ENCODE results near the gene CIBAR2. TPM values are rescaled to one million over a fixed set of nuclear protein-coding genes. Genes with fewer than 3 reads are reported as not detected.

Gene CIBAR2
- total RNA-seq, 6 experiments from 2014 or later = not detected

DNA sequence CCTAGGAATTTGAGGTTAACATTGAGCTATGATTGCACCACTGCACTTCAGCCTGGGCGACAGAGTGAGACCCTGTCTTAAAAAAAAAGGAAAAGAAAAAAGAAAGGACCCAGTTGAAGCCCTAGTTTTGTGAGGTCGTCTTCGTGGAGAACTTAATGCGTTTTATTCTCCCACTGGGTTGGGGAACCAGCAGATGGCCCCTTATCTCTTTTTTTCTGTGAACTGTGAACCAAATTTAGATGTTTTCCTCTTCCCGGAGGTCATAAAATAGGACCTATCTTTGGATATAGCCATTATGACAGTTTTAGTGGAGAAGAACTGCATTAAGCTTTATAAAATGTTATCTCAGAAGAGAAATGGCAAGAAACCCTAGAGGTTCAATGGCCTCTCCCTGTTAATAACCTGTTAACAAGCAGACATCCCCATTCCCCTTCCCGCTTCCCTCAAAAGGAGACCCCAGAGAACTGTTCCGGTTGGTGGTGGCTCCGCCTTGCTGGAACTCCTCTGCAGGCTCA lies 61.1 kb downstream of the CIBAR2 start:
- Mint-ChIP-seq H3K4me3 (no peak overlapping the region), H3K36me3 (ENCODE audit: low read depth) (peaks cover 9% of the 10 kb centered on the region), H3K27ac (no peak overlapping the region), H3K9me3 (no peaks in the 10 kb centered on the region), H3K27me3 (ENCODE audit: insufficient read depth) (peaks cover 2% of the 10 kb centered on the region; the same call in 1 of the 2 replicates), H3K4me1 (ENCODE audit: low read depth) (peaks cover 14% of the 10 kb centered on the region)
- TF ChIP-seq, protein P1, sequence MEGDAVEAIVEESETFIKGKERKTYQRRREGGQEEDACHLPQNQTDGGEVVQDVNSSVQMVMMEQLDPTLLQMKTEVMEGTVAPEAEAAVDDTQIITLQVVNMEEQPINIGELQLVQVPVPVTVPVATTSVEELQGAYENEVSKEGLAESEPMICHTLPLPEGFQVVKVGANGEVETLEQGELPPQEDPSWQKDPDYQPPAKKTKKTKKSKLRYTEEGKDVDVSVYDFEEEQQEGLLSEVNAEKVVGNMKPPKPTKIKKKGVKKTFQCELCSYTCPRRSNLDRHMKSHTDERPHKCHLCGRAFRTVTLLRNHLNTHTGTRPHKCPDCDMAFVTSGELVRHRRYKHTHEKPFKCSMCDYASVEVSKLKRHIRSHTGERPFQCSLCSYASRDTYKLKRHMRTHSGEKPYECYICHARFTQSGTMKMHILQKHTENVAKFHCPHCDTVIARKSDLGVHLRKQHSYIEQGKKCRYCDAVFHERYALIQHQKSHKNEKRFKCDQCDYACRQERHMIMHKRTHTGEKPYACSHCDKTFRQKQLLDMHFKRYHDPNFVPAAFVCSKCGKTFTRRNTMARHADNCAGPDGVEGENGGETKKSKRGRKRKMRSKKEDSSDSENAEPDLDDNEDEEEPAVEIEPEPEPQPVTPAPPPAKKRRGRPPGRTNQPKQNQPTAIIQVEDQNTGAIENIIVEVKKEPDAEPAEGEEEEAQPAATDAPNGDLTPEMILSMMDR (IDR thresholded peaks at IDR 0.05) = no peak
- DNase-seq = no peak

DNA sequence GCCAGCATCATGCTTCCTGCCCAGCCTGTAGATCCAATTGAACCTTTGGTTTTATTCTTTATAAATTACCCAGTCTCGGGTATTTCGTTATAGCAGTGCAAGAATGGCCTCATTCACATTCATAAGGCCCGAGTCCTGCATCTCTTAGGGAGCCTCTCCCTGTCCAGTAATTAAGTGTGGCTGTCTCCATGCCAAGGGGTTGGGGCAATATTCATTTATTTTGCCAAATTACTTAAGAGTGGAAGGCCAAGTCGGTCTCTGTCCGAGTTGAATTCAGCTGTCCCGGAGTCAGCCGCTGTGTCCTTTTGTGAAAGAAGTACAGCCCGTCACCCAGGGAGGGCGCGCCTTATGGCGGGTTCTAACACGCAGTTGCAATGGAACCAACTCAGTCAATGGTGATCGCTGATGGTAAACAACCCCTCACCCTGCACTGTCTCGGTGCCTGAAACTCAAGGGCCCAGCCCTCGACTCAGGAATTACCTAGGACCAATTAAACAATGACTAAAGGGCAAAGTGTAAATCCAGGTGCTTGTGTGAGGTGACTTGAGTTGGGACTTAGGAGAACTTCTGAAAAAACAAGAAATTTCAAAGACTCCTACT lies 62.5 kb downstream of the CIBAR2 start:
- H3K27ac Mint-ChIP-seq = no peak overlapping the region
- H3K9me3 Mint-ChIP-seq = no peaks in the 10 kb centered on the region
- H3K27me3 Mint-ChIP-seq (ENCODE audit: insufficient read depth) = peaks cover 2% of the 10 kb centered on the region; the same call in 1 of the 2 replicates
- TF ChIP-seq, protein P1 (IDR thresholded peaks at IDR 0.05) = no peak
- H3K4me1 Mint-ChIP-seq (ENCODE audit: low read depth) = peaks cover under 1% of the 10 kb centered on the region
- H3K4me3 Mint-ChIP-seq = no peak overlapping the region
- no peak for DNase-seq
- peaks cover 12% of the 10 kb centered on the region for H3K36me3 Mint-ChIP-seq (ENCODE audit: low read depth)

DNA sequence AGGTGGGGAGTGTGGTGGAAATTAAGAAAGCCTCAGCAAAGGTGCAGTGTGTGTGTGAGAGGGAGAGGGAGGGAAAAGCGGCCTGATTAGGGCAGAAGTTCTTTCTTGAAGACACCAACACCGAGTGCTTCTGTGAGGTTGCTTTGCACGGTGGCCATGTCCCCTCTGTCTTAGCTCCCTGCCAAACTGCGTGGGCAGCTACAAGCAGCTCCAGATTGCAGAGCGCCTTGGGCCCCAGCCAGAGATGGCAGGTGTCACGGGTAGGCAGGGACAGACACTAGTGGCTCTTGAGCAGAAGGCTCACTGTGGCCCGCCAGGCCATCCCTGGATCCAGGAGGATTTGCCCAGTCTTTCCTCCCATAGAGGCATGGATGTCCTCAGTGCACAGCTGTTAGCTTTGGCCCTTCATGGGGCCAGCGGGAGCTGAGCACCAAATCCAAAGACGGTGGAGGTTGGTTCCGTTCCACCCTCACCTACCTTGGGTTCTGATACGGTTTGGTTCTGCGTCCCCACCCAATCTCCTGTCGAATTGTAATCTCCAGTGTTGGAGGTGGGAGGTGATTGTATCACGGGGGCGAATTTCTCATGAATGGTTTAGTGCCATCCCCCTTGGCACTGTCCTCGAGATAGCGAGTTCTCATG lies 63.2 kb downstream of the CIBAR2 start:
- Mint-ChIP-seq H3K9me3 (no peaks in the 10 kb centered on the region), H3K36me3 (ENCODE audit: low read depth) (peaks cover 12% of the 10 kb centered on the region), H3K4me3 (no peak overlapping the region), H3K27ac (no peak overlapping the region), H3K4me1 (ENCODE audit: low read depth) (no peaks in the 10 kb centered on the region), H3K27me3 (ENCODE audit: insufficient read depth) (peaks cover 2% of the 10 kb centered on the region; the same call in 1 of the 2 replicates)
- DNase-seq = no peak
- TF ChIP-seq, protein P1 (IDR thresholded peaks at IDR 0.05) = no peak

Other genes with a start within 250 kb of the CIBAR2 start
- gene ZDHHC7, start 100.9 kb downstream of the CIBAR2 start, total RNA-seq (2021; fragmentation: NEBNext Ultra II Directional; extraction: Animal tissue kit (Norgen Biotek cat#: 25700)) = 10 to 100 TPM; 73.9 to 90.4 (median 78.1) TPM
- 10 to 100 TPM; 12.5 to 15.4 (median 13.8) TPM for gene KIAA0513, start 84.7 kb downstream of the CIBAR2 start, total RNA-seq (2021; fragmentation: NEBNext Ultra II Directional; extraction: Animal tissue kit (Norgen Biotek cat#: 25700))

All from HFFc6 (cell line).